H1 (cell line): Measurements from ENCODE around the gene ADGRF1. TPM values are rescaled to one million over a fixed set of nuclear protein-coding genes. Genes with fewer than 3 reads are reported as not detected.

Source experiments
- CTCF ChIA-PET: fragments of 300-600 bp; sonication (Branson Sonifier 250); formaldehyde crosslinking; loops from one replicate; lab custom pipeline; 2021; ENCODE audit not compliant: partially characterized antibody; lab: Charles Lee
- POLR2A ChIA-PET: fragments of 300-600 bp; sonication (Branson Sonifier 250); formaldehyde crosslinking; loops from one replicate; lab custom pipeline; 2021; ENCODE audit warnings: inconsistent platforms; ENCODE audit not compliant: partially characterized antibody; lab: Charles Lee
- DNase-seq, 2 experiments: peaks; one replicate each; pipeline versions ENCODE4 v3.0.0 to v3.0.0-alpha.2; 2010 to 2022; ENCODE audit warnings: low spot score in 2 of 2, low read depth in 1 of 2, mixed read lengths in 1 of 2
- FAIRE-seq: peaks from 2 replicates; lab custom pipeline; 2011; peaks lifted over from hg19 to GRCh38; lab: Jason Lieb, UNC
- H2AFZ ChIP-seq: 2 replicates; pipeline ENCODE4 v1.8.1; 2012; ENCODE audit warnings: low read length, inconsistent platforms
- H2AK5ac ChIP-seq: 2 replicates; pipeline ENCODE4 v1.6.1; 2013; ENCODE audit warnings: low read depth, low read length
- H2BK120ac ChIP-seq: replicated peaks from 2 replicates; pipeline ENCODE3; 2013; ENCODE audit warnings: low read depth, low read length, inconsistent platforms
- H2BK12ac ChIP-seq: 2 replicates; pipeline ENCODE4 v1.6.1; 2013; ENCODE audit warnings: low read depth, low read length
- H2BK15ac ChIP-seq: 2 replicates; pipeline ENCODE4 v1.6.1; 2013; ENCODE audit warnings: low read length
- H2BK20ac ChIP-seq: 2 replicates; pipeline ENCODE4 v1.6.1; 2013; ENCODE audit warnings: low read length
- H2BK5ac ChIP-seq: 2 replicates; pipeline ENCODE4 v1.6.1; 2013; ENCODE audit warnings: low read depth, low read length
- H3K14ac ChIP-seq: 2 replicates; pipeline ENCODE4 v1.6.1; 2013; ENCODE audit warnings: inconsistent platforms; ENCODE audit not compliant: insufficient read length
- H3K18ac ChIP-seq: 2 replicates; pipeline ENCODE4 v1.6.1; 2013; ENCODE audit warnings: low read length; ENCODE audit errors: extremely low read depth
- H3K23ac ChIP-seq: 2 replicates; pipeline ENCODE4 v1.6.1; 2013; ENCODE audit warnings: inconsistent platforms; ENCODE audit not compliant: insufficient read length
- H3K23me2 ChIP-seq: 2 replicates; pipeline ENCODE4 v1.6.1; 2013; ENCODE audit warnings: low read depth, low read length
- H3K27ac ChIP-seq: 2 replicates; pipeline ENCODE4 v1.6.1; 2011; ENCODE audit warnings: low read depth, low read length, inconsistent platforms
- H3K27me3 ChIP-seq, 4 experiments: replicated peaks in 1 of 4; 1 replicate in 1 of 4; 2 replicates in 3 of 4; pipeline versions ENCODE4 v1.6.1 to v1.8.1; 2011 to 2013; ENCODE audit warnings: low read length in 3 of 4, mild to moderate bottlenecking in 3 of 4, inconsistent platforms in 2 of 4, mixed read lengths in 2 of 4, moderate library complexity in 1 of 4; ENCODE audit not compliant: control insufficient read depth in 3 of 4, insufficient read depth in 3 of 4; ENCODE audit errors: extremely low read depth in 1 of 4
- H3K36me3 ChIP-seq, 4 experiments: 2 replicates each; pipeline versions ENCODE4 v1.6.1 to v1.8.1; 2011 to 2013; ENCODE audit warnings: mild to moderate bottlenecking in 4 of 4, low read length in 3 of 4, moderate library complexity in 2 of 4, control low read depth in 1 of 4, inconsistent platforms in 1 of 4; ENCODE audit not compliant: insufficient read depth in 4 of 4, control insufficient read depth in 2 of 4
- H3K4ac ChIP-seq: replicated peaks from 2 replicates; pipeline ENCODE3; 2013; ENCODE audit warnings: low read length, low read depth, mixed read lengths, inconsistent platforms; ENCODE audit not compliant: insufficient read length
- H3K4me1 ChIP-seq, 4 experiments: replicated peaks in 1 of 4; 1 replicate in 1 of 4; 2 replicates in 3 of 4; pipeline versions ENCODE4 v1.6.1 to v1.8.1; 2011 to 2013; ENCODE audit warnings: low read length in 3 of 4, inconsistent platforms in 2 of 4, mixed read lengths in 1 of 4; ENCODE audit not compliant: insufficient read depth in 4 of 4, control insufficient read depth in 3 of 4
- H3K4me2 ChIP-seq, 2 experiments: 2 replicates each; pipeline versions ENCODE4 v1.6.1 to v1.8.1; 2011 to 2013; ENCODE audit warnings: low read depth in 2 of 2, low read length in 2 of 2, control low read depth in 1 of 2, inconsistent platforms in 1 of 2, mild to moderate bottlenecking in 1 of 2; ENCODE audit not compliant: insufficient read depth in 1 of 2
- H3K4me3 ChIP-seq, 4 experiments: fragments of 200-600, 300-600 bp in 1 of 4; sonication (generic), shearing (Covaris generic), sonication (Bioruptor Twin) in 1 of 4; 2 replicates each; pipeline versions ENCODE4 v1.5.1 to v1.8.1; 2011 to 2016; ENCODE audit warnings: low read length in 4 of 4, low read depth in 3 of 4, control low read depth in 2 of 4, inconsistent platforms in 2 of 4, mild to moderate bottlenecking in 2 of 4, mixed read lengths in 1 of 4, moderate library complexity in 1 of 4; ENCODE audit not compliant: insufficient read depth in 2 of 4; ENCODE audit errors: extremely low read depth in 1 of 4
- H3K56ac ChIP-seq: replicated peaks from 2 replicates; pipeline ENCODE3; 2013; ENCODE audit warnings: low read depth, mild to moderate bottlenecking, mixed read lengths, low read length, inconsistent platforms; ENCODE audit not compliant: insufficient read length
- H3K79me1 ChIP-seq: 2 replicates; pipeline ENCODE4 v1.6.1; 2013; ENCODE audit warnings: low read depth, low read length, control low read depth
- H3K79me2 ChIP-seq, 2 experiments: 2 replicates each; pipeline versions ENCODE4 v1.6.1 to v1.8.1; 2012 to 2013; ENCODE audit warnings: low read length in 2 of 2, mild to moderate bottlenecking in 2 of 2, inconsistent platforms in 1 of 2; ENCODE audit not compliant: insufficient read depth in 2 of 2, control insufficient read depth in 1 of 2
- H3K9ac ChIP-seq, 4 experiments: replicated peaks in 1 of 4; 1 replicate in 1 of 4; 2 replicates in 3 of 4; pipeline versions ENCODE4 v1.6.1 to v1.8.1; 2011 to 2013; ENCODE audit warnings: low read depth in 3 of 4, low read length in 3 of 4, control low read depth in 2 of 4, mild to moderate bottlenecking in 2 of 4, moderate library complexity in 2 of 4, inconsistent platforms in 1 of 4; ENCODE audit errors: extremely low read depth in 1 of 4
- H3K9me3 ChIP-seq, 2 experiments: 2 replicates each; pipeline versions ENCODE4 v1.6.1 to v1.8.1; 2012 to 2013; ENCODE audit warnings: mild to moderate bottlenecking in 2 of 2, moderate library complexity in 2 of 2, control low read depth in 1 of 2, inconsistent platforms in 1 of 2, low read depth in 1 of 2, low read length in 1 of 2, mixed read lengths in 1 of 2; ENCODE audit not compliant: insufficient read depth in 2 of 2
- H4K20me1 ChIP-seq, 2 experiments: replicated peaks in 1 of 2; 2 replicates each; pipeline versions ENCODE3 to v1.8.1; 2011 to 2013; ENCODE audit warnings: inconsistent platforms in 2 of 2, low read length in 2 of 2, mild to moderate bottlenecking in 1 of 2; ENCODE audit not compliant: insufficient read depth in 2 of 2, control insufficient read depth in 1 of 2
- H4K5ac ChIP-seq: 2 replicates; pipeline ENCODE4 v1.6.1; 2013; ENCODE audit warnings: low read length, low read depth, mixed read lengths, inconsistent platforms; ENCODE audit not compliant: insufficient read length
- H4K8ac ChIP-seq: 2 replicates; pipeline ENCODE4 v1.8.0; 2013; ENCODE audit warnings: mild to moderate bottlenecking, moderate library complexity, low read length, inconsistent platforms; ENCODE audit not compliant: insufficient read depth; ENCODE audit errors: extremely low read depth
- H4K91ac ChIP-seq: replicated peaks from 2 replicates; pipeline ENCODE3; 2013; ENCODE audit warnings: low read length, mixed read lengths, inconsistent platforms; ENCODE audit not compliant: insufficient read length
- CBX8 ChIP-seq: fragments of 300-800, 300-1000 bp; sonication (generic); IDR thresholded peaks from 2 replicates; pipeline ENCODE4 v1.7.1; 2016; ENCODE audit warnings: low read depth, low read length, borderline replicate concordance
- CTBP2 ChIP-seq: IDR thresholded peaks from 2 replicates; pipeline ENCODE4 v1.7.0; 2011; ENCODE audit warnings: borderline replicate concordance, mild to moderate bottlenecking, moderate library complexity, mixed read lengths, low read length; ENCODE audit not compliant: insufficient read depth, insufficient read length
- GTF2F1 ChIP-seq: IDR thresholded peaks from 2 replicates; pipeline ENCODE4 v1.6.1; 2012; ENCODE audit warnings: low read depth, low read length, improper control_type of control experiment, borderline replicate concordance
- HDAC6 ChIP-seq: IDR thresholded peaks from one replicate; pipeline ENCODE4 v1.7.1; 2012; ENCODE audit warnings: low read depth, mild to moderate bottlenecking, inconsistent platforms, low read length, moderate library complexity
- JUND ChIP-seq: IDR thresholded peaks from 2 replicates; pipeline ENCODE4 v1.6.1; 2011; ENCODE audit warnings: mild to moderate bottlenecking, improper control_type of control experiment, low read length
- MAX ChIP-seq: IDR thresholded peaks from 2 replicates; pipeline ENCODE4 v1.6.1; 2012; ENCODE audit warnings: inconsistent platforms
- NRF1 ChIP-seq: IDR thresholded peaks from 2 replicates; pipeline ENCODE4 v1.6.1; 2011; ENCODE audit warnings: mild to moderate bottlenecking, low read depth, low read length, improper control_type of control experiment
- POLR2A ChIP-seq, 2 experiments: IDR thresholded peaks; 1 replicate in 1 of 2; 2 replicates in 1 of 2; pipeline ENCODE4 v1.6.1; 2011; ENCODE audit warnings: low read depth in 2 of 2, low read length in 2 of 2, mild to moderate bottlenecking in 2 of 2; ENCODE audit errors: control extremely low read depth in 1 of 2
- SAP30 ChIP-seq: fragments of 300-600 bp; sonication (generic); IDR thresholded peaks from 2 replicates; pipeline ENCODE4 v1.7.1; 2012; ENCODE audit warnings: low read length, moderate library complexity, mild to moderate bottlenecking, inconsistent platforms; ENCODE audit not compliant: insufficient read depth, insufficient replicate concordance
- ZNF274 ChIP-seq: IDR thresholded peaks from 2 replicates; pipeline ENCODE4 v1.7.0; 2012; ENCODE audit warnings: low read length, borderline replicate concordance; ENCODE audit errors: extremely low read depth
- WGBS, 2 experiments: shearing (Covaris generic) in 1 of 2; methylation state at CpG; one replicate each; pipeline versions ENCODE4 v1.1.6 to v1.1.7; 2013 to 2015; ENCODE audit warnings: low lambda C conversion rate in 2 of 2, mixed read lengths in 2 of 2, inconsistent platforms in 1 of 2, low coverage in 1 of 2, missing lambda C conversion rate in 1 of 2; ENCODE audit not compliant: insufficient replicate concordance in 2 of 2, insufficient coverage in 1 of 2, insufficient read length in 1 of 2; ENCODE audit errors: extremely low coverage in 1 of 2, missing lambda C conversion rate in 1 of 2; 5-methylcytosine and 5-hydroxymethylcytosine counted together
- polyA plus RNA-seq, 7 experiments: library from polyadenylated mRNA; depleted of rRNA in 3 of 7; stranded (reverse) in 5 of 7; unstranded in 2 of 7; fragments of >200 nt in 5 of 7; fragments of 200-250 nt in 2 of 7; gene quantifications; 1 replicate in 5 of 7; 2 replicates in 1 of 7; 4 replicates in 1 of 7; pipeline versions ENCODE4 v1.2.1 to v1.2.3, GENCODE V29; 2011 to 2013; ENCODE audit warnings: missing spikeins in 2 of 7, mixed read lengths in 2 of 7
- total RNA-seq: library from RNA; stranded (reverse); fragmentation: NEBNext Ultra II Directional; extraction: Animal tissue kit (Norgen Biotek cat#: 25700); gene quantifications from 2 replicates; pipeline ENCODE4 v1.2.1, GENCODE V29; 2021

Gene ADGRF1
- total and polyA plus RNA-seq, 2 of the 8 experiments (the other 6 are each of a cell fraction or from before 2014, with no cell fraction given): not detected

GRCh38 chr6:47078991-47079390 lies 36.9 kb upstream of the ADGRF1 start:
- FAIRE-seq (no peak), DNase-seq (no peak)
- Histone ChIP-seq H3K4me1 (peaks cover 0 to 3% (median 0%) of the 10 kb centered on the region in 4 experiments; a peak in 1 of 7 replicates), H2BK5ac (no peak overlapping the region), H3K23me2 (no peaks in the 10 kb centered on the region), H2BK120ac (no peak overlapping the region), H3K4me2 (no peak overlapping the region), H3K14ac (no peak overlapping the region), H3K79me2 (no peaks in the 10 kb centered on the region), H3K36me3 (no peaks in the 10 kb centered on the region), H2BK20ac (no peak overlapping the region), H3K18ac (no peak overlapping the region), H3K23ac (no peak overlapping the region), H3K4me3 (no peak overlapping the region), H4K8ac (no peak overlapping the region), H2BK15ac (no peak overlapping the region), H3K9ac (no peak overlapping the region), H3K79me1 (no peaks in the 10 kb centered on the region), H3K27ac (no peak overlapping the region), H3K9me3 (no peaks in the 10 kb centered on the region), H4K5ac (no peak overlapping the region), H2BK12ac (no peak overlapping the region), H2AFZ (no peak overlapping the region), H3K27me3 (no peaks in the 10 kb centered on the region), H3K4ac (no peak overlapping the region), H4K20me1 (no peaks in the 10 kb centered on the region), H4K91ac (no peak overlapping the region), H2AK5ac (no peak overlapping the region), H3K56ac (no peak overlapping the region)
- ChIA-PET POLR2A (no interaction called here), CTCF (interaction anchor here (0.6 to 1.6 kb wide), 12 partner anchors 13 to 511 kb away, joined by 3 to 4 read pairs (median 3); no protein-coding TSS in a partner anchor)
- no peak for TF ChIP-seq NRF1
- TF ChIP-seq ZNF274: no peak
- TF ChIP-seq SAP30: no peak
- TF ChIP-seq GTF2F1: no peak
- TF ChIP-seq CBX8: no peak
- no peak for TF ChIP-seq HDAC6
- TF ChIP-seq POLR2A (IDR thresholded peaks at IDR 0.05; ENCODE audit: control extremely low read depth in 1 of 2, low read depth in 2 of 2, low read length in 2 of 2): no peak
- no peak for TF ChIP-seq JUND
- no peak for TF ChIP-seq MAX
- TF ChIP-seq CTBP2: no peak
- WGBS, 2 experiments: 77% methylated on average over 6 of the region's 6 CpGs; no CpG with 5 or more reads in 1 of the 2 experiments
